H9 (cell line): ENCODE measurements around the gene FBLN1. TPM values are rescaled to one million over a fixed set of nuclear protein-coding genes. Genes with fewer than 3 reads are reported as not detected.

Experiments
- DNase-seq: peaks from one replicate; pipeline ENCODE4 v3.0.0-alpha.2; 2017
- H2AFZ ChIP-seq: one replicate; pipeline ENCODE4 v1.6.1; 2013; ENCODE audit warnings: mild to moderate bottlenecking, low read length, control low read depth, moderate library complexity
- H2AK5ac ChIP-seq: 2 replicates; pipeline ENCODE4 v1.6.1; 2013; ENCODE audit warnings: low read length, control low read depth, mixed read lengths; ENCODE audit not compliant: insufficient read length
- H2BK120ac ChIP-seq: one replicate; pipeline ENCODE4 v1.6.1; 2013; ENCODE audit warnings: low read depth, mild to moderate bottlenecking, low read length, control low read depth, inconsistent platforms; ENCODE audit not compliant: poor library complexity, severe bottlenecking
- H2BK12ac ChIP-seq: 2 replicates; pipeline ENCODE4 v1.6.1; 2013; ENCODE audit warnings: low read length, control low read depth, mixed read lengths, low read depth; ENCODE audit not compliant: insufficient read length
- H2BK15ac ChIP-seq: 2 replicates; pipeline ENCODE4 v1.6.1; 2013; ENCODE audit warnings: low read depth, low read length, control low read depth
- H2BK20ac ChIP-seq: one replicate; pipeline ENCODE4 v1.6.1; 2013; ENCODE audit warnings: low read depth, mild to moderate bottlenecking, low read length, control low read depth, inconsistent platforms; ENCODE audit not compliant: poor library complexity, severe bottlenecking
- H2BK5ac ChIP-seq: 2 replicates; pipeline ENCODE4 v1.6.1; 2013; ENCODE audit warnings: low read length, control low read depth, mixed read lengths; ENCODE audit not compliant: insufficient read length
- H3K14ac ChIP-seq: 2 replicates; pipeline ENCODE4 v1.6.1; 2013; ENCODE audit warnings: low read length, control low read depth; ENCODE audit not compliant: insufficient read depth
- H3K18ac ChIP-seq: 2 replicates; pipeline ENCODE4 v1.6.1; 2013; ENCODE audit warnings: low read depth, mild to moderate bottlenecking, mixed read lengths, low read length, control low read depth; ENCODE audit not compliant: insufficient read length
- H3K23ac ChIP-seq: 2 replicates; pipeline ENCODE4 v1.6.1; 2013; ENCODE audit warnings: low read length, control low read depth, mixed read lengths, low read depth; ENCODE audit not compliant: insufficient read length
- H3K23me2 ChIP-seq: 2 replicates; pipeline ENCODE4 v1.6.1; 2013; ENCODE audit warnings: low read depth, mild to moderate bottlenecking, mixed read lengths, low read length, control low read depth; ENCODE audit not compliant: insufficient read length, poor library complexity, severe bottlenecking
- H3K27ac ChIP-seq: 2 replicates; pipeline ENCODE4 v1.5.1; 2013; ENCODE audit warnings: low read length, control low read depth, mixed read lengths, low read depth; ENCODE audit not compliant: insufficient read length
- H3K27me3 ChIP-seq: 2 replicates; pipeline ENCODE4 v1.6.1; 2013; ENCODE audit warnings: low read length, control low read depth, inconsistent platforms; ENCODE audit not compliant: insufficient read depth
- H3K4ac ChIP-seq: 2 replicates; pipeline ENCODE4 v1.6.1; 2013; ENCODE audit warnings: low read depth, mild to moderate bottlenecking, control low read depth, inconsistent platforms, low read length, moderate library complexity
- H3K4me1 ChIP-seq: 2 replicates; pipeline ENCODE4 v1.6.1; 2013; ENCODE audit warnings: low read length, control low read depth, inconsistent platforms; ENCODE audit not compliant: insufficient read depth
- H3K4me2 ChIP-seq: 2 replicates; pipeline ENCODE4 v1.6.1; 2013; ENCODE audit warnings: low read length, control low read depth, mixed read lengths; ENCODE audit not compliant: insufficient read length, insufficient read depth
- H3K56ac ChIP-seq: 2 replicates; pipeline ENCODE4 v1.6.1; 2013; ENCODE audit warnings: low read depth, mild to moderate bottlenecking, mixed read lengths, low read length, control low read depth; ENCODE audit not compliant: insufficient read length
- H3K79me1 ChIP-seq: 2 replicates; pipeline ENCODE4 v1.6.1; 2013; ENCODE audit warnings: low read depth, mild to moderate bottlenecking, moderate library complexity, low read length, control low read depth, inconsistent platforms; ENCODE audit not compliant: insufficient read depth, poor library complexity, severe bottlenecking
- H3K79me2 ChIP-seq: 2 replicates; pipeline ENCODE4 v1.6.1; 2013; ENCODE audit warnings: low read length, control low read depth, inconsistent platforms; ENCODE audit not compliant: insufficient read depth
- H3K9ac ChIP-seq: 2 replicates; pipeline ENCODE4 v1.6.1; 2013; ENCODE audit warnings: low read length, control low read depth, mixed read lengths; ENCODE audit not compliant: insufficient read length; ENCODE audit errors: extremely low read depth
- H3K9me3 ChIP-seq: one replicate; pipeline ENCODE4 v1.6.1; 2013; ENCODE audit warnings: low read depth, low read length, inconsistent platforms; ENCODE audit not compliant: control insufficient read depth
- H3T11ph ChIP-seq: one replicate; pipeline ENCODE4 v1.6.1; 2013; ENCODE audit warnings: mild to moderate bottlenecking, low read length, control low read depth, inconsistent platforms
- H4K20me1 ChIP-seq: one replicate; pipeline ENCODE4 v1.6.1; 2013; ENCODE audit not compliant: control insufficient read depth, insufficient read length, insufficient read depth
- H4K5ac ChIP-seq: 2 replicates; pipeline ENCODE4 v1.6.1; 2013; ENCODE audit warnings: low read depth, mild to moderate bottlenecking, mixed read lengths, low read length, control low read depth; ENCODE audit not compliant: insufficient read length
- H4K8ac ChIP-seq: replicated peaks from 2 replicates; pipeline ENCODE4 v1.6.1; 2013; ENCODE audit warnings: low read length, control low read depth, mixed read lengths, low read depth; ENCODE audit not compliant: insufficient read length
- H4K91ac ChIP-seq: 2 replicates; pipeline ENCODE4 v1.6.1; 2013; ENCODE audit warnings: low read depth, mild to moderate bottlenecking, moderate library complexity, mixed read lengths, low read length, control low read depth; ENCODE audit not compliant: insufficient read length
- H3K27ac Mint-ChIP-seq, 3 experiments: 2 replicates in 2 of 3; 3 replicates in 1 of 3; pipeline ENCODE4 v1.8.0; 2020 to 2021; ENCODE audit warnings: mixed read lengths in 3 of 3, mild to moderate bottlenecking in 1 of 3, moderate library complexity in 1 of 3
- H3K27me3 Mint-ChIP-seq: 2 replicates; pipeline ENCODE4 v1.8.0; 2021; ENCODE audit warnings: low read depth, mild to moderate bottlenecking, moderate library complexity, mixed read lengths
- H3K36me3 Mint-ChIP-seq, 3 experiments: 2 replicates in 2 of 3; 3 replicates in 1 of 3; pipeline ENCODE4 v1.8.0; 2020 to 2021; ENCODE audit warnings: low read depth in 3 of 3, mixed read lengths in 3 of 3; ENCODE audit not compliant: insufficient read depth in 1 of 3
- H3K4me1 Mint-ChIP-seq, 2 experiments: 2 replicates each; pipeline ENCODE4 v1.8.0; 2020; ENCODE audit warnings: mixed read lengths in 2 of 2
- H3K4me3 Mint-ChIP-seq, 2 experiments: 2 replicates in 1 of 2; 3 replicates in 1 of 2; pipeline ENCODE4 v1.8.0; 2020 to 2021; ENCODE audit warnings: mild to moderate bottlenecking in 2 of 2, mixed read lengths in 2 of 2, moderate library complexity in 1 of 2
- H3K9me3 Mint-ChIP-seq, 2 experiments: 2 replicates in 1 of 2; 3 replicates in 1 of 2; pipeline ENCODE4 v1.8.0; 2020; ENCODE audit warnings: mild to moderate bottlenecking in 2 of 2, mixed read lengths in 2 of 2, moderate library complexity in 1 of 2
- CTCF ChIP-seq: fragments of 200-600 bp; sonication (generic); conservative IDR thresholded peaks from 3 replicates; pipeline ENCODE4 v1.8.0; 2021; ENCODE audit warnings: antibody characterized with exemption, mild to moderate bottlenecking
- WGBS: extraction: QIAGEN DNeasy Blood & Tissue Kit; methylation state at CpG from one replicate; pipeline ENCODE4 v1.1.7; 2013; ENCODE audit warnings: missing lambda C conversion rate, low lambda C conversion rate, mixed read lengths; ENCODE audit not compliant: insufficient read length; ENCODE audit errors: extremely low coverage; 5-methylcytosine and 5-hydroxymethylcytosine counted together
- total RNA-seq: library from RNA; stranded (reverse); gene quantifications from 2 replicates; pipeline ENCODE4 v1.2.1, GENCODE V29; 2021

FBLN1 gene
- total RNA-seq, 1 experiment from 2014 or later = 140 TPM

GRCh38 chr22:45483319-45483718 lies 19.4 kb upstream of the FBLN1 start:
- no peak overlapping the region for H2BK5ac ChIP-seq
- no peak overlapping the region for H3K27ac Mint-ChIP-seq
- H3K4ac ChIP-seq = no peak overlapping the region
- no peak overlapping the region for H4K5ac ChIP-seq
- no peaks in the 10 kb centered on the region for H3K4me1 ChIP-seq
- peaks cover 0 to 2% of the 10 kb centered on the region in 2 experiments; a peak in 2 of 4 replicates for H3K4me1 Mint-ChIP-seq
- H3K79me2 ChIP-seq = no peaks in the 10 kb centered on the region
- no peak for TF ChIP-seq CTCF
- no peak overlapping the region for H3K27ac ChIP-seq
- H2AFZ ChIP-seq = no peak overlapping the region
- H3K36me3 Mint-ChIP-seq = peaks cover 2 to 17% (median 6%) of the 10 kb centered on the region in 3 experiments; a peak in 4 of 7 replicates
- H3K9me3 Mint-ChIP-seq = peaks cover 25 to 28% of the 10 kb centered on the region in 2 experiments
- no peaks in the 10 kb centered on the region for H3K79me1 ChIP-seq
- no peak overlapping the region for H3K4me3 Mint-ChIP-seq
- no peak overlapping the region for H4K8ac ChIP-seq
- H3K4me2 ChIP-seq = no peak overlapping the region
- no peak overlapping the region for H4K91ac ChIP-seq
- H2AK5ac ChIP-seq = no peak overlapping the region
- H3K14ac ChIP-seq = no peak overlapping the region
- H2BK12ac ChIP-seq = no peak overlapping the region
- H3K9me3 ChIP-seq = no peaks in the 10 kb centered on the region
- no peak overlapping the region for H2BK15ac ChIP-seq
- DNase-seq = no peak
- no peaks in the 10 kb centered on the region for H4K20me1 ChIP-seq
- no peak overlapping the region for H3K23ac ChIP-seq
- WGBS = no CpG with 5 or more reads among the region's 2 CpGs
- H3K18ac ChIP-seq = no peak overlapping the region
- H3K23me2 ChIP-seq = no peaks in the 10 kb centered on the region
- no peak overlapping the region for H3K9ac ChIP-seq
- no peak overlapping the region for H3T11ph ChIP-seq
- no peak overlapping the region for H2BK20ac ChIP-seq
- H3K27me3 Mint-ChIP-seq = peaks cover 19% of the 10 kb centered on the region
- no peak overlapping the region for H2BK120ac ChIP-seq
- no peak overlapping the region for H3K56ac ChIP-seq
- H3K27me3 ChIP-seq = no peaks in the 10 kb centered on the region
